ENCODE measurements around the gene HS3ST3A1.

HS3ST3A1 gene

DNA sequence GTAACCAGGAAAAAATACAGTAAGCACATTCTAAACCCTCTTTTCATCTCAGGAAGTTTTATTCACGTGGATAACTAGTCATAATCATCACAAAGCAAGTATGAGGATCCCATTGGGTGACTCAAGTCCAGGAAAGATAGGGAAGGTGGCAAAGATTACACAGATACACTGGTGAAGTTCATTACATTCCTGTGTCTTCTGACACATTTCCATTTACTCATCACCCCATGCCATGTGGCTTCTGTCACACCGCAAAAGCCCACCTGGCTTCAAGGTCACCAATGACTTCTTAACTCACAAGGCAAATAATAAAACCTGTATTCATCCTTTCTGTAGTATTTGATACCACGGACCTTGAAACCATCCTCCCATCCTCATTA is 17.0 kb downstream of the HS3ST3A1 start:
- TF ChIP-seq, protein P1, sequence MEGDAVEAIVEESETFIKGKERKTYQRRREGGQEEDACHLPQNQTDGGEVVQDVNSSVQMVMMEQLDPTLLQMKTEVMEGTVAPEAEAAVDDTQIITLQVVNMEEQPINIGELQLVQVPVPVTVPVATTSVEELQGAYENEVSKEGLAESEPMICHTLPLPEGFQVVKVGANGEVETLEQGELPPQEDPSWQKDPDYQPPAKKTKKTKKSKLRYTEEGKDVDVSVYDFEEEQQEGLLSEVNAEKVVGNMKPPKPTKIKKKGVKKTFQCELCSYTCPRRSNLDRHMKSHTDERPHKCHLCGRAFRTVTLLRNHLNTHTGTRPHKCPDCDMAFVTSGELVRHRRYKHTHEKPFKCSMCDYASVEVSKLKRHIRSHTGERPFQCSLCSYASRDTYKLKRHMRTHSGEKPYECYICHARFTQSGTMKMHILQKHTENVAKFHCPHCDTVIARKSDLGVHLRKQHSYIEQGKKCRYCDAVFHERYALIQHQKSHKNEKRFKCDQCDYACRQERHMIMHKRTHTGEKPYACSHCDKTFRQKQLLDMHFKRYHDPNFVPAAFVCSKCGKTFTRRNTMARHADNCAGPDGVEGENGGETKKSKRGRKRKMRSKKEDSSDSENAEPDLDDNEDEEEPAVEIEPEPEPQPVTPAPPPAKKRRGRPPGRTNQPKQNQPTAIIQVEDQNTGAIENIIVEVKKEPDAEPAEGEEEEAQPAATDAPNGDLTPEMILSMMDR (conservative IDR thresholded peaks at IDR 0.05), result no peak
- H3K27ac ChIP-seq, result no peak overlapping the region

DNA sequence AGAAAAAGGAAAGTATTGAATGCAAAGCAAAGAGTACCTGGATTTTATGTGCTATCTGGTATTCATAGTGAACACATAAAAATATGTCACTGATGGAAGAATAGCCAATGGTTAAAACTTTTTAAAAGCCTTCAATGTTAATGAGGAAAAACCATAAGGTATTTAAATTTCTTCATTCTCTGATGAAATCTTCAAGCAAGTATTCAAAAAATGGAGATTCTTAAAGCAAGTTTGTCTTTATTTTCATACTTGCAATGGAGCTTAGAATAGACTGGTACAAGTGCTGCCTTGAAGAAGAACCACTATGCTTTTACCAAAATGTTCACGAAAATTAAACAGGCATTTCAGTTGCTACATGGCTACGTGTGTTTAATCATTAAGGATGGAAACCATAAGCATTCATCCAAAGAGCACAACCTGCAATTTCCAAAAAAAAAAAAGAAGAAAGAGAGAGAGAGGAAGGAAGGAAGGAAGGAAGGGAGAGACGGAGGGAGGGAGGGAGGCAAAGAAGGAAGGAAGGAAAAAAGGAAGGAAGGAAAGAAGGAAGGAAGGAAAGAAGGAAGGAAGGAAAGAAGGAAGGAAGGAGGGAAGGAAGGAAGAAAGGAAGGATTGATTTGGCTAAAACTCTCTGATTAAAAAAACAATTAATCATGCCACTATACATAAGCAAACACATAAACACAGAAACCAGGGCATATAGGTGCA is 17.6 kb downstream of the HS3ST3A1 start:
- no peak overlapping the region for H3K27ac ChIP-seq
- TF ChIP-seq, protein P1 (conservative IDR thresholded peaks at IDR 0.05), result no peak

DNA sequence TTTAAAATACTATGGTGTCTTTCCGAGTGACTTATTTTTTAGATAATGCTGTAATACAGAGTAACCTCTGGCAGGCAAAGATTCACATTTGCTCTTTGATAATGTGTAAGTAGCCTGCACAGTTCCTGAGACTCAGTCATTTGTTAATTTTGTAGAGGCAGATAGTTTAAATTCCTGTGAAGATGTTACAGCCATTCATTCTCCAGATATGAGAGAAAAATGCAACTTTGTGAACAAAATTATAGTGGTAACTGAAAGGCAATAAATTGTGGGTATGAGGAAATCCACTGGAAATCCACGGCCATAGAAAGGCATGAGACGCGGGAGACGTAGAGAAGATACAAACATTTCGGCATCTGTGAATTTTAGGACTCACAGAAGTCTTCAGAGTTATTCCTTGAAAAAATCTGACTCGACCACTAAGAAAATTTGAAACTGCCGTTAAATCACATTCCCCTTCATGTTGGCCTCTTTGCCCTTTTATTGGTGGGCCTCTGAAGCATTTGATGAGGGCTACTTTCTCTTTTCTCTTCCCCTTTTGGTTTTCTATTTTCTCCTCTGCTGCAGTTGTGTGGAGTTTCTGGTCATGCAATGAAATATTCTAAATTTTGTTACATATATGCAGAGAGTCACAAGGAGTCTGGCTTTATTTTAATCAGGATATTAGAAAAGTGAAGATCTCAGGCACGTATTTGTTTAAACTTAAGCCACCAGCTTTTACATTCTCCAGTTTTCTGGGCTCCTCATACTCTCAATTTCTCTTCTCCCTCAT is 18.8 kb downstream of the HS3ST3A1 start:
- TF ChIP-seq, protein P1 (conservative IDR thresholded peaks at IDR 0.05), result no peak
- H3K27ac ChIP-seq, result no peak overlapping the region

DNA sequence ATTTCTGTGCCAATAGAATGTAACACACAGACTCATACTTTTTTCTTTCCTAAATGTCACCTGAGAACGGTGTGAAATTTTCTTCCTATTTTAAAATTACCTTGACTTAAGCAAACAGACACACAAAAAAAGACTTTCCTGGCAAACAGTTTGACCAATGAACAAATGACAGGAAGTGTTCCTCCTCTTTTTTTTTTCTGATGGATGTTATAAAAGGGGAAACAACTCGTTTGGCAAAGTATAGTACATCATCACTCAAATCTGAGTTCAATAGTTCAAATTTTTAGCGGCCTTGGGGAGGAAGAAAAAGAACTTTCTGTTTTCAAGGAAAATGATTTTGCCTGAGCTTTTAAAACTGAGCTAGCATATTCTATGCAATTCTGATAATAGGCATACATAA is 19.8 kb downstream of the HS3ST3A1 start:
- H3K27ac ChIP-seq, result no peak overlapping the region
- TF ChIP-seq, protein P1 (conservative IDR thresholded peaks at IDR 0.05), result no peak

DNA sequence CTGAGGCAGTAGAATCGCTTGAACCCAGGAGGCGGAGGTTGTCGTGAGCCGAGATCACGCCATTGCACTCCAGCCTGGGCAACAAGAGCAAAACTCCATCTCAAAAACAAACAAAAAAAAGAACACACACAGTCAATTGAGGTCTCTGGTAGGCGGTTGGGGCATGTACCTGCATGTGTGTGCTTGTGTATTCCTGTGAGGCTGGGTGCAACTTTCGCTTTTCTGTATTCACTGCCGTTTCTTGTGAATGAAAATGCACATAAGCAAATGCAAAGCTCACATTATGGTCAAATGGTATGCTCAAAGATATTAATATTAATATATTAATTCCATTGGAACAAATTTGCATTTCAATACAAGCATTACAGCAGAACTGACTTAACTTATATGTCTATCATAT is 20.9 kb downstream of the HS3ST3A1 start:
- TF ChIP-seq, protein P1 (conservative IDR thresholded peaks at IDR 0.05), result no peak
- no peak overlapping the region for H3K27ac ChIP-seq

DNA sequence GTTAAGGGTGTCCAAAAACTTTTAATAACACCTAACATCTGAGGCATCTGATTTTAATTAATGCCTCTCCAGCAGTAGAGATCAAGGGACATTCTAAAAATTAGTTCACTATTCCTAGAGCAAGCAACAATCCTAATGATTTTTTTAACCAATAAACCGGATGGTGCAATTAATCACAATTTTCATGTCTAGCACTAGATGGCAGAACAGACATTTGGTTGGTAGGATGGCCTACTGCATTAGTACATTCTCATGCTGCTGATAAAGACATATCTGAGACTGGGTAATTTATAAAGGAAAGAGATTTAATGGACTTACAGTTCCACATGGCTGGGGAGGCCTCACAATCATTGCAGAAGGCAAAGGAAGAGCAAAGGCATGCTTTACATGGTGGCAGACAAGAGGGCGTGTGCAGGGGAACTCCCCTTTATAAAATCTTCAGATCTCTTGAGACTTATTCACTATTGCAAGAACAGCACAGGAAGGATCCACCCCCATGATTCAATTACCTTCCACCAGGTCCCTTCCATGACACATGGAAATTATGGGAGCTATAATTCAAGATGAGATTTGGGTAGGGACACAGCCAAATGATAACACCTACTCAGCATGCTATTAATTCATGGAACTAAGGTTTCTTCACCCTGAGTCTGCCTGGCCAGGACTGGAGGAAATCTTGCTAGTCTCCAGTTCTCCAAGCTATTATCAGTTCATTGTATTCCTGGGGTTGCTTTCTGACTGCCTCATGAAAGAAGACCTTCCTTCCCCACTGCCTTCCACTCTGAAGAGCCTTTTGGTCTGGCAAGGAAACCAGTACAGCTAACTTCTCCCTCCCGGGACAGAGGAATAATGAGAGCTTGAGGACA is 24.8 kb downstream of the HS3ST3A1 start:
- H3K27ac ChIP-seq, result no peak overlapping the region
- TF ChIP-seq, protein P1 (conservative IDR thresholded peaks at IDR 0.05), result peak; percentile 45

DNA sequence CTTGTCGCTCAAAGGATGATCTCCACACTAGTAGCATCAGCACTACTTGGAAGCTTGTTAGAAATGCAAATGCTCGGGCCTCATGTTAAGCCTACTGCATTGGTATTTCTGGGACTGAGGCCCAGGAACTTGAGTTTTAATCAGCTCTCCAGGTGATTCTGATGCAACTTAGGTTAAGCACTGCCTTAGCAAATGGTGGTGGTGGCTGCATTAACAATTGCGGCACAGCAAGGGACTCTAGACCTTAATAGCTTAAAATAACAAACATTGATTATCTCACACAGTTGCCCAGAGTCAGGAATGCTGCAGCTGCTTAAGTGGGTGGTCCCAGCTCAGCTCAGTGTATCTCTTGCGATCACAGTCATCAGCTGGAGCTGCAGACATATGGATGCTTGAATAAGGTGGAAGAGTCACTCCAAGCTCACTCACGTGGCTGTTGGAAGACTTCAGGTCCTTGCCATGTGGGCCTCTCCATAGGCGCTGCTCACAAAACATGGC is 25.8 kb downstream of the HS3ST3A1 start:
- TF ChIP-seq, protein P1 (conservative IDR thresholded peaks at IDR 0.05), result no peak
- H3K27ac ChIP-seq, result no peak overlapping the region

All from VCaP (cell line).